Anterior cingulate cortex (tissue), 58 donors: ENCODE results near the gene COPRS.

Experiments used
- DNase-seq, 58 donors: peaks; one replicate each; lab custom pipeline; 2025; lab: John Stamatoyannopoulos, UW

The COPRS gene, protein sequence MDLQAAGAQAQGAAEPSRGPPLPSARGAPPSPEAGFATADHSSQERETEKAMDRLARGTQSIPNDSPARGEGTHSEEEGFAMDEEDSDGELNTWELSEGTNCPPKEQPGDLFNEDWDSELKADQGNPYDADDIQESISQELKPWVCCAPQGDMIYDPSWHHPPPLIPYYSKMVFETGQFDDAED

DNA sequence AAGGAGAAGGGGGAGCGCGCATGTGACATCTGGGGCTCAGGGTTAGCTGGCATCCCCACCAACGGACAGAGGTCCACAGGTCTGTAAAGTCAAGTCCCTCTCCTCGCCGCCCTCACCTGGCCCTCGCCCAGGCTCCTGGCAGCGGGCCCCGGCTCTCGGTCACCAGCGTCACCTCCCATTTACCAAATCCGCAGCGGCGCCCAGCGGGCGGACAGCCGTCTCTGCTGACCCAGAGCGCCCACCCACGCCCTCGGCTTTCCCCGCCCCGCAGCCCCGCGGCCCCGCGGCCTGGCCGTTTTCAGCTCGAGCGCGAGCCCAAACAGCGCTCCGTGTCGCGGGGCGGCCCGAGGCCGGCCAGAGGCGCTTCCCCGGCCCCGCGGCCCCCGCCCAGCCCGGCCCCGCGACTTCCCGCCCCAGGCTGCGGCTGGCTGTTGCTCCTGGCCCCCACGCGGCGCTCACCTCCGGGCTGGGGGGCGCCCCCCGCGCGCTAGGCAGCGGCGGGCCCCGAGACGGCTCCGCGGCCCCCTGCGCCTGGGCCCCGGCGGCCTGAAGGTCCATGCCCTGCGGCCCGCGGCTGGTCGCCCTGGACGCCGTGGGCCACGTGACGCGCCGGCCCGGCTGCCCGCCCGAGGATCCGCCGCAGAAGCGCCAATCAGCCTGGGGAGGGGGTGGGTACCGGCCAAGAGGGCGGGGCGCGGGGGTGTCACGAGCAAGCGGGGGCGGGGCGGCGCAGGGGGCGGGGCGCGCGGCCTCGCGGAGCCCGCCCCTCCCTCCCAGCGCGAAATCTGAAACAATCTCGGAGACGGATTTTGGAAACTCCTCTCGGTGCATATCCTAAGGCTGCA lies at the start of gene COPRS:
Gene COPRS, minus strand, starts transcription at position 603 of the 845 bp plus-strand sequence. Its CDS starts 45 bp downstream, at position 558.
- peak; percentile 4 to 92 (median 83) for DNase-seq

DNA sequence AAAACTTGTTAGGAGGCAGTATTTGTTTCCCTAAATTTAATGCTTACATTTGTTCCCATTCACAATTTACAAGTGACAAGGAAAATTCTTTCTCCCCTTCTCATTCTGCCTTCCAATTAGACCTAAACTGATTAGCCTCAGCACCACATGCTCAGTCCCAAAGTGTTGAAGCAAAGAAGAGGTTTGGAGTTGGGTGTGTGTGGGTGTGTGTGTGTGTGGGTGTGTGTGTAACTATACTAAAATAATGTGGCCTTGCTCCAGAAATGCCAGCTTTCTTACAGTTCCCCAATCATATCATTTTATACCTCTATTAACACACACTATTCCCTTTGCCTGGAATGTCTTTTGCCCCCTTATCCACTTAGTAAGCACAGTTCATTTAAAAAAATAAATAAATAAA lies 49.3 kb upstream of the COPRS start:
- no peak for DNase-seq

DNA sequence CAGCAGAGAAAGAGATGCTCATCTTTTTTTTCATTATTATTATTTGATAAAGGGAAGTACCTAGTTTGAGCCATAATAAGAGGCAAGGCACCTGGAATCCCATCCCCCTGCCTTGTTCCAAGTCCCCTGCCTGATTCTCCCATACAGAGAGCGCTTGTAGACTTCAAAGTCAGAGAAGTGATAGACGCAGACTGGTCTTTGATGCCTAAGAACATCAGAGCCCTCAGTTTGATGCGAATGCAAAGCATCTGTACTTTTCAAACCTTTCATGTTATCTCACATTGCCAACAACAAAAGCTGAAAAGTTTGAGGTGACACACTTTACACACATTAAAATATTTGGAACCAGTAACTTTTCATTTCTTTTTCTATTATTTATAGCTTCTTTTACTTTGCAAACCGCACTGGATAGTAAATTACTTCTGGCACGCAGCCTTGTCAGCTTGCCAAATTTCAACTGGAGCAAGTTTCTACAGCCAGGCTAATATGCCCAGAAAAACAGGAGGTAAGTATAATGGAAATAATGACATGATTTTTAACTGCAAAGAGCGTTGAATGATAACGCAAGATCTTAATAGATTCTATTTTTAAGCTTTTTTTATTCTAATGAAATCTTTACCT lies 48.4 kb upstream of the COPRS start:
- DNase-seq, result peak in 5 of 58 donors; percentile 1 to 23 (median 3)

DNA sequence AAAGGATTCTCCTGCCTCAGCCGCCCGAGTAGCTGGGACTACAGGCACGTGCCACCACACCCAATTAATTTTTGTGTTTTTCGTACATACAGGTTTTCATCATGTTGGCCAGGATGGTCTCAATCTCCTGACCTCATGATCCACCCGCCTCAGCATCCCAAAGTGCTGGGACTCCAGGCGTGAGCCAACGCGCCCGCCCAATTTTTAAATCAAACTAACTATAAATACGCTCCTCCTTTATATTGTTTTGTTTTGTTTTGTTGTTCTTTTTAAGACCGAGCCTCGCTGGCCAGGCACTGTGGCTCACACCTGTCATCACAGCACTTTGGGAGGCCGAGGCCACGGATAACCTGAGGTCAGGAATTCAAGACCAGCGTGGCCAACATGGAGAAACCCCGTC lies 44.4 kb upstream of the COPRS start:
- no peak for DNase-seq

DNA sequence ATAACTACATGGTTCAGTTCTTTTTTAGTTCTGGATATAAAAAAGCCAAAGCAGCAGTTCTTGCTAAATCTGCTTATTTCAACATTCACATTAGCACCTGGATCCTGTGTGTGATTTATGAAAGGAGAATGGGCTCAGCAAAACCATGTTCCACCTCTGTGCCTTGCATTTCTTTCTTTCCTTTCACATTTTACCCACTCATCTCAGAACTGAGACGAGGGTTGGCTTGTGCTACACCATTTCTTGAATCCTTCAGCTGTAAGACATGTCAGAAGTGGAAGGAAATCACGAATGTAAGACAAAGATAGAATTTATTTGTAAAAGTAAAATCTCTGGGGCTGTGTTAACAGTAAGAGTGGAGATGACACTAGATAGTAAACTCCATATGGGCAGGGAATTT lies 43.6 kb upstream of the COPRS start:
- no peak for DNase-seq

DNA sequence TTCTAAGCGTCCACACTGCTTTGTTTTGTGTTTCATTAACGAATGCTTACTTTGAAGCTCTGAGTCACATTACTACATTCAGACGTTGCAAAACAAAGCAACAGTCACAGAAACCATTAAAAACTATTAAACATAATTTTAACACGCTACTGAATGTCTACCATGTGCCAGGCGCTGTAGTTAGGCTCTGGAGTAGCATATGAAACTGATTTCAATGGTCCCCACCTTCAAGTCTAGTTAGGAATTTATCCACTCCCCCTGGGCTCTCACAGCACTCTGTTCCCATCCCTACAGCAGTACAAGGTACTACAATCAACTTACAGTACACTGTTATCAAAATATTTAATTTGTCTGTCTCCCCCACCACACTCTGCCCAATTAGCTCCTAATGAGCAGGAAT lies 41.8 kb upstream of the COPRS start:
- no peak for DNase-seq

DNA sequence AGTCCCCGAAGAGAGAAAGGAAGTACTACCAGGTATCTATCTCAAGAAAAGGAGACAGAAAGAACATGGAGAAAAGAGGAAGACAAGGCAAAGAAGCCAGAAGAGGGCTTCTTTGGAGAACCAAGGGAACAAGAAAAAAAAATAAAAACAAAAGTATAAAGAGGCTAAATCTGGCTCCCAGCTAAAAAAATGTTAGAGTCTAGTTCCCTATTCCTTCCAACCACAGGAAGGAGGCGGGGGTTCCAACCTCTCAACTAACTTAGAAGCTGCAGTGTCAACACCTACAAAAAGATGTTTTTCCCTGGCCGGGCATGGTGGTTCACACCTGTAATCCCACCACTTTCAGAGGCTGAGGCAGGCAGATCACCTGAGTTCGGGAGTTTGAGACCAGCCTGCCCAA lies 29.1 kb upstream of the COPRS start:
- DNase-seq, result peak in 1 of 58 donors; percentile 10

DNA sequence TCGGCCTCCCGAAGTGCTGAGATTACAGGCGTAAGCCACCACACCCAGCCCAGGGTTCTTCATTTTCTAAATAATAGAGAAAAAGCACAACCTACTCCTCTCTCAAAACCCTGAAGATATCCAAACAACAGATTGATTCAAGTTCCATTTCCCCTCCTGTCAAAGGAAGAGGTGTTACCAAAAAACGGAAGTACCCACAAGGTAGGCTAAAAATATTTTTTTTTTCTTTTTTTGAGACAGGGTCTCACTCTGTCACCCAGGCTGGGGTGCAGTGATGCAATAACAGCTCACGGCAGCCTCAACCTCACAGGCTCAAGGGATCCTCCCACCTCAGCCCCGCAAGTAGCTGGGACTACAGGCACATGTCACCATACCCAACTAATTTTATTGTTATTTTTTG lies 23.5 kb upstream of the COPRS start:
- no peak for DNase-seq

DNA sequence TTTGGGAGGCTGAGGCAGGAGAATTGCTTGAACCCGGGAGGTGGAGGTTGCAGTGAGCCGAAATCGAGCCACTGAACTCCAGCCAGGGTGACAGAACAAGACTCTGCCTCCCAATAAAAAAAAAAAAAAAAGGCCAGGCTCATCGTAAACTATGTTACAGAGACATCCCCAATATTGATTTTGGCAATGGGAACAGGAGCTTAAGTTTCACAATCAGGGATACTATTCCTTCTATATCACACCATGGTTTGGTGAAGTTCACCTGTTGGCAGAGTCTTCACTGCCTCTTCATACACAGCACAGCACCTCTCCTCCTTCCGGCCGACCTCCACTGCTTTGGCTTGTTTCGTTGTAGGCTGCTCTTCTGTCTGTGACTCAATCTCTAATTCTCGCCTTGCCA lies 21.3 kb upstream of the COPRS start:
- no peak for DNase-seq

DNA sequence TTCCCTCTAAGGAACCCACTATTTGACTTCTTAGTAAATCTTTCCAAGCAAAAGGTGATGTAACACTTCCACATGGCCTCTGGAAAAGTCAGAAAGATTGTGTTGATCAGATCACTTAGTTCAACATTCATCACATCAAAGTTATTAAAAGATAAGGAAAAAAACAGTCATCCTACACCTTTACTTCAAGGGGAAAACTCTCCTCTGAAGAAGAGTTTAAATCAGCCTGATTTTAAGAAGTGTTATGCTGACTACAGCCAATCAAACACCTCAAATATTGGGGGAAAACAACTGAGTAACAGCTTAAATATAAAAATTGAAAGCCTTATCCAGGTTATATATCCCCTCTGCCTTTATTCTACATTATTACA lies 19.6 kb upstream of the COPRS start:
- DNase-seq, result no peak

DNA sequence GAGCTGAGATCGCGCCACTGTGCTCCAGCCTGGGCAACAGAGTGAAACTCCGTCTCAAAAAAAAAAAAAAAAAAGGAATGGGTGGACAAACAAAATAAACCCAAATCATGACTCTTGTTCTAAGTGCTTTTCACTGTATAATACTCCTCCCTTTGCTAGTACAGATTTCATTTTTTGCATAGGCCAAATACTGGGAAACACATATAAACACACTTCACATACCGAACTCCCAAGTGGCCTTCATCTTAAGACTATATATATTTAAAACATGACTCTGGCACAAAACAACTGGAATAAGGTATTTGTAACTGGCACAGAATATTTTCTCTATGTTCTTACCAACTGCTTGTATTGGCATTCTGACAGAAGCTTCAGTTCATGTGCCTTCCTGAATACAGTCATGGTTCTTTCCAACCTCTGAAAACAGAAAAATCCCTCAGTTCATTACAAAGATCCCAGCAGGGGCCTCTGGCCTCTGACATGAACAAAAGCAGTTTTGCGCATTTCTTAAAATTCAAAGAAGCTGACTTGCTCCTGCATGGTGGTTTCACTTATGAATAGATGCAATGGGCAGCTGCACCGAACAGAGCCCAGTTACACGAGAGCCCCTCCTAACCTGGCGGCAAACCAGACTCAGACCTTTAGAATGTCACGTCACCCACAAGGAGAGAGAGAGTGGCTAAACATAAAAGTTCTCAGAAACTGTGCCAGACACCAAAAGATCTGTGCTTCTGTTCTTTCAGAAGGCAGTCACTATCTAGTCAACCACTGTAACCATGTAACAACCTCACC lies 19.1 kb upstream of the COPRS start:
- DNase-seq, result peak in 3 of 58 donors; percentile 6 to 8 (median 8)

DNA sequence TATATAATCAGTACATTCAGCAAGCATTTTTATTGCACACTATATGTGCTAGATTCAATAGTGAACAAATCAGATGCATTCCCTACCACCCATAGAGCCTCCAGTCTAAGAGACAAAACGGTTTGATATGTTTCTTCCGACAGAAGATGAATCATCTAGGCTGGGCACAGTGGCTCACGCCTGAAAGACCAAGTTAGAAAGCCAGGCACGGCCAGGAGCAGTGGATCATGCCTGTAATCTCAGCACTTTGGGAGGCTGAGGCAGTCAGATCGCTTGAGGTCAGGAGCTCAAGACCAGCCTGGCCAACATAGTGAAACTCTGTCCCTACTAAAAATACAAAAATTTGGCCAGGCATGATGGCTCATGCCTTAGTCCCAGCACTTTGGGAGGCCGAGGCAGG lies 18.3 kb upstream of the COPRS start:
- DNase-seq, result no peak

DNA sequence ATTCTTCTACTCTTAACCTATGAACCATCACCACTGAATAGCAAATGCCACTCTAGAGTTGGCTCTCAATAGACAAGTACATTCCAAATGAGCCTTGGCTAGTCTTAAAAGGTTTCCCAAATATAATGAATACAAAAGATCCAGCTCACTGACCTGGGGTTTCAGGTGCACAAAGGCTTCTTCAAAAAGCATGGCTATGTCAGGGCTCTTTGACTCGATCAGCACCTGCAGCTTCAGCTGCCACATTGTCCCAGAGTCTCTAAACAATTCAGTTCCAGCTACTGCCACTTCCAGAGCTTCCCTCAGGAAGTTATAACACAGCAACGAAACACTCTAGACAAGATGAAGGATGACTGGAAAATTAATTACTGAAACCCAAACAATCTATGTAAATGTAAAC lies 16.0 kb upstream of the COPRS start:
- DNase-seq, result no peak

DNA sequence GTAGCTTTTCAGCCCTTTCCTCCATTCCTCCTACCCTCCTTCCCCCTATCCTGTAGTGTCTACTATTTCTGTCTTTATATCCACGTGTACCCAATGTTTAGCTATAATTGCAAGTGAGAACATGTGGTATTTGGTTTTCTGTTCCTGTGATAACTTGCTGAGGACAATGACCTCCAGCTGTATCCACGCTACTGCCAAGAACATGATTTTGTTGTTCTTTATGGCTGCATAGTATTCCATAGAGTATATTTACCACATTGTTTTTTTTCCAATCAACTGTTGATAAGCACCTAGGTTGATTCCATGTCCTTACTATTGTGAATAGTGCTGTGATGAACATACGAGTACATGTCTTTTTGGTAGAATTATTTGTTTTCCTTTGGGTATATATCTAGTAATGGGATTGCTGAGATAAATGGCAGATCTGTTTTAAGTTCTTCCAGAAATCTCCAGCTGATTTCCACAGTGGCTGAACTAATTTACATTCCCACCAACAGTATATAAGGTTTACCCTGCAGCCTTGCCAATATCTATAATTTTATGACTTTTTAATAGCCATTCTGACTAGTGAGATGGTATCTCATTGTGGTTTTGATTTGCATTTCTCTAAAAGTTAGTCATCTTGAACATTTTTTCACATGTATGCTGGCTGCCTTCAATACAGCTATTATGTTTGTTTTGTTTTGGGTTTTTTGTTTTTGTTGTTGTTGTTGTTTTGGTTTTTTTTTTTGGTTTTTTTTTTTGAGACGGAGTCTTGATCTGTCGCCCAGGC lies 10.9 kb upstream of the COPRS start:
- DNase-seq, result no peak

DNA sequence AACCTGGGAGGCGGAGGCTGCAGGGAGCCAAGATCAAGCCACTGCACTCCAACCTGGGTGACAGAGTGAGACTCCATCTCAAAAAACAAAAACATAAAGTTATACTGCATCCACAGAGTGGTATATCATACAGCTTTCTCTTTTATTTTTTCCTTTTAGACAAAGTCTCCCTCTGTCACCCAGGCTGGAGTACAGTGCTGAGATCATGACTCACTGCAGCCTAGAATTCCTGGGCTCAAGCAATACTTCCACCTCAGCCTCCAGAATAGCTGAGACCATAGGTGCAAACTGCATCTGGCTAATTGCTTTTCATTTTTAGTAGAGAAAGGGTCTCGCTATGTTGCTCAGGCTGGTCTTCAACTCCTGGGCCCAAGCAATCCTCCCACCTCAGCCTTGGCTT lies 10.0 kb upstream of the COPRS start:
- DNase-seq, result no peak

DNA sequence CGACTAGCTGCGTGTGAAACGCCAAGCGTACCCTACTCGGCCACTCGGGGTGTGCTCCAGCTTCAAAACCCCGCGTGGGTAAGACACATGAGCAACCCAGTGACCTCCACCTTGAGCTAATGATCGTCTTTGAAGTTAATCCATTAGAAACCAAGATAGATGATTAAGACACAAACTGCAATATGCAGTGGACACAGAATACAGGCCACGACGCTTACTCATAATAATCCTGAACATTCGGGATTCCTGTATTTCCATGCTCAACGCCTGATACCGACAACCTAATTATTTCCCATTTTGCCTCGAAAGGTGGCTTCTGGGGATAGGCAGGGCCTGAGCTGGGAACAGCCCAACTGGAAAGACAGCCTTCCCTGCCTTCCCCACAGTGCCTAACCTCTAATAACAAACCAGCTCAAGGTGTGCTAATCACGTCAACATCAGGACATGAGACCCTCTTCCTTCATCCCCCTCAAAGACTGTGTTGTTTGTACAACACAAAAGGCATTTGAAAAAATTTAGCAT lies 504 bp upstream of the COPRS start:
- DNase-seq, result no peak

DNA sequence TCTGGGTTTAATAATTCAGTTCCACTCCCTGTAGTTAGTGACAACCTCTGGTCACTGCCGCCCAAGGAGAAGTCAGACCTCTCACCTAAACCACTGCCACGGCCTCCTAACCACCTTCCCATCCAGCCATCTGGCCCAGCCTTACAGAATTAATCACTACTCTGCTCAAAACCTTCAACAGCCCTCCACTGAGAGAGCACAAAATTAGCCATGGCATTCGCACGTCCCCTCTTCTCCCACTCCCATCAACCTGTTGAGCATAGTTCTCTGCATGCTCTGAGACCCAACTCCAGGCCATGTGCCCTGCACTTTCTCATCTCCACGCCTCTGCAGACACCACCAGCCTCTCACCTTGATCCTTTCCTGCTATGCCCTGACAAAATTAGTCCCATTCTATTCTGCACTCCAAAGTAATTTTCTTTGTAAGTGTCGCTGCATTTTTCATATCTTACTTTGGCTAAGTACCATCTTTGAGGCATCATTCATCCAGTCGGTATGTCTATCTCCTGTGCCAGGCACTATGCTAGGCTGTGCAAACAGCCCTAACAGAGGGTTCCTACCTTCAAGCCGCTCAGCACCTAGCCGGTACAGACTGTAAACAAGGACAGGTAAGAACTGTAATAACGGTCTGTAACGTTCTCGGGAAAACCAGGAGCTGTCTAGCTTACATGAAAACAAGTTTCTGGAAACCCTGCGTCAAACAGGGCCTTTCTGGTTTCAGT lies 963 bp downstream of the COPRS start:
- DNase-seq, result peak in 3 of 58 donors; percentile 6 to 30 (median 9)

DNA sequence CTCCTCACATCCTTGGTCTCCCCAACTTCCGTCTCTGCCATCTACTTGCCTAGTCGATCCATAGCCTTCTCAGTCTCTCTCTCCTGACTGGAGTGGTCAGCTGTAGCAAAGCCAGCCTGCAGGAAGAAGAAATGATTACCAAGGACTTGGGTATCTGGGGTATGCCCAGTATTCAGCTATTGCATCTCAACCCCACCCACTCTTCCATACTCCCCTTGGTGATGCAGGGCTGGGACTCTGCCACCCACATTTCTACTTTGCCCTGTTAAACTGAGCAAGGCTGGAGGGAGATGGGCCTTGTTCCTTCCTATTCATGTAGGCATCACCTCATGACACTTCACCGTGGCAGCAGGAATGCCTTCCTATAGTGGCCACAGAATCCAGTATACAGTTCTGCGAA lies 2.3 kb downstream of the COPRS start:
- DNase-seq, result no peak

DNA sequence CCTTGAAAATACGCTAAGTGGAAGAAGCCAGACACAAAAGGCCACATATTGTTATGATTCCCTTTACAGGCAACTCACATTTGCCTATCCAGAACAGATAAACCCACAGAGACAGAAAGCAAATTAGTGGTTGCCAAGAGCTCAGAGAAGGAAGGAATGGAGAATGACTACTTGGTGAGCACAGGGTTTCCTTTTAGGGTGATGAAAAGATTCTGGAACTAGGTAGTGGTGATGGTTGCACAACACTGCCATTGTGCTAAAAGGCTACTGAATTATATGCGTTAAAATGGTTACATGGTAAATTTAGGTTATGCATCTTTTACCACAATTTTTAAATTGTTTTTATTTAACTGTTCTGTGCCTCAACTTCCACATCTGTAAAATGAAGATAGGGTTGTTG lies 4.4 kb downstream of the COPRS start:
- DNase-seq, result no peak
